HG03521 (cell line): ENCODE data around the gene WNT9B.

Source experiments
- ATAC-seq: cut with Tn5 transposase; IDR thresholded peaks from one replicate; pipeline ENCODE4 v1.9.1; 2021; ENCODE audit warnings: mild to moderate bottlenecking, moderate library complexity; ENCODE audit not compliant: unreplicated experiment

Gene WNT9B

DNA sequence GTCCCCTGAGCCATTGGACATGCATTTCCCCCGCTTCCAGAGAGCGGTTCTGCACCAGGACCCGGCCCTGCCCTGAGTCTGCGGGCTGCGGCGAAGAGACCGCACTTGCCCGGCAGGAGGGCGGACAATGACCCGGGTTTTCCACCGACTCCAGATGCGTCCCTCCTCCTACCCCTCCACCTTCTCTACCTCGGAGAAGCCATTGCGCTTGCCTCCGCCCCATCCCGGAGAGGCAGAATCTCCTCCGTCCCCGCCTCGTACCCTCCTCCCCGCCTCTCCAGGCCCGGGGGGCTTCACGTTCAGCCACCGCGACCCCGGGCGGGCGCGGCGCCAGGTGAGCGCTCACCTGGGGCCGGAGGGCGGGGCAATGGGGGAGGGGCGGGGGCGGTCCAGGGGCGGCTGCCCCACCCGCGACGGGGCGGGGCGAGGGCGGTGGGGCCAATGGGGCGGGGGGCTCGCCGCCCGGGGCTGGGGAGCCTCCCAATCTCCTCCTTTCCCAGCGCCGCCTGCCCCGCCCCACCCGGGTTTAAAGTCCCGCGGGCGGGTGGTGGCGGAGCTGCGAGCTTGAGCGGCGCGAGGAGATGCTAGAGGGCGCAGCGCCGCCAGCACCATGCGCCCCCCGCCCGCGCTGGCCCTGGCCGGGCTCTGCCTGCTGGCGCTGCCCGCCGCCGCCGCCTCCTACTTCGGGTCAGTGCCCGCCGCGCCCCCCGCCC lies at the start of gene WNT9B:
TSS of gene WNT9B (plus strand) at position 555 of the 713 bp plus-strand sequence. CDS start at position 611, 56 bp downstream.
- no peak for ATAC-seq

GRCh38 chr17:46802800-46803199 lies 48.6 kb upstream of the WNT9B start:
- ATAC-seq = no peak

GRCh38 chr17:46803544-46803943 lies 47.8 kb upstream of the WNT9B start:
- no peak for ATAC-seq

DNA sequence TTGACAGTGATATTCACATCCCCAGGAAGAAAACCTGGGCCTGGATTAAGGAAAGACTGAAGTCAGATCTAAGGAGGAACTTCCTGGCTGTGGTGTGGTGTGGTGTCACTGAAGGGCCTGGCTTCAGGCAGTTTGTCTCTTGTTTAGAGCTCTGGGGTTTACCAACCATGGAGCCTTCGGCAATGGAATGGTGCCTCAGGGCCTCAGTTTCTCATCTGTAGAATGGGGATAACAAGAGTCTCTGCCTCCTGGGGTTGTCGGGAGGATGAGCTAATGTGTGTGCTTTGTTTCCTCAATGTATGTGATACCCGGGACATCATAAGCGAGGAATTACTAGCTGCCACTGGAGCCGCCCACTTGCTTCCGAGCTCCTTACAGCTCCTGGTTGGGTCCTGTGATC lies 45.6 kb upstream of the WNT9B start:
- no peak for ATAC-seq

GRCh38 chr17:46809110-46809571 lies 42.2 kb upstream of the WNT9B start:
- no peak for ATAC-seq

DNA sequence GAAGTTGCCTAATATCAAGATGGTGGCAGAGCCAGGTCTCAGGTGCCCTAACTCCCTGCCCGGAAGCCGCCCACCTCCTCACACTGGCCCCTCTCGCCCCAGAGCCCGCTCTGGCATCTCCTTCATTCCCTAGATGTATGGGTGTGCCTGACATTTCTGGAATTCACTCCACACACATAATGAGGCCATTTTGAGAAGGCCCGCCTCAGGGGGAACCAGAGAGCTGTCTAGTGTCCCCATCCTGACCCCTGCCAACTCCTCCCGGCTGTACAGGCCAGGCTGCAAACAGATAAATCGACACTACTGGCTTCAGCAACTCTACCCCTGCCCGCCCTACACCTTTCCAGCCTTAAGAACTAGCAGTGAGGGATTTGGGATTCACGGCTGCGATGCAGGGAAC lies 40.5 kb upstream of the WNT9B start:
- no peak for ATAC-seq

GRCh38 chr17:46811978-46812583 lies 39.3 kb upstream of the WNT9B start:
- ATAC-seq = no peak

DNA sequence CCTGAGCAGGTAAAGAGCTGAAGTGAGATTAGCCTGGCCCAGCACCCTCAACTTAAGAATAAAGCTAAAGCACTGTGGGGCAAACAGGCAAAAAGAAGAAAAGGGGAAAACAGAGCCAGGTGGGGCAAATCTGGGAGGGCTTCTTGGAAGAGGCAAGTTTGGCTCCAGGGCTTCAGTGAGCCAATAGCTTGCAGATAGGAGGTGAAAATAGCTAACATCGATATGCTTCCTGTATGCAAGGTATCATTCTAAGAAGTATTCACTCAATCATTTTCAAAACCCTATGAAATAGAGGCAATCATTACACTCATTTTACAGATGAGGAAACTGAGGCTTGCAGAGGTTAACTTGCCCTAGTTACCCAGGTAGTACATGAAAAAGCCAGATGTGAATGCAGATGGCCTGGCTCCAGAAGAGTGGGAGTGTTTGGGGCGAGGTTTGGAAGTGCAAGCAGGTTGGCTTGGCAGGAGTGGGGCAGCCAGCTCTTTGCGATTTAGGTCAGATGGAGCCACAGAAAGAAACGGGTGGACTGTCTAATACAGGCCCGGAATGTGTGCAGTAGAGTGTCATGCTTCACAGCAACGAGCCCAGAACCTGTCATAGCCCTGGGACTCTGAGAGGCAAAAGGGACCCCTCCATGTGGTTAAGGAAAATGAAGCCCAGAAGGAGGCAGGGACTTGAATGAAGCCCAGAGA lies 38.6 kb upstream of the WNT9B start:
- no peak for ATAC-seq

DNA sequence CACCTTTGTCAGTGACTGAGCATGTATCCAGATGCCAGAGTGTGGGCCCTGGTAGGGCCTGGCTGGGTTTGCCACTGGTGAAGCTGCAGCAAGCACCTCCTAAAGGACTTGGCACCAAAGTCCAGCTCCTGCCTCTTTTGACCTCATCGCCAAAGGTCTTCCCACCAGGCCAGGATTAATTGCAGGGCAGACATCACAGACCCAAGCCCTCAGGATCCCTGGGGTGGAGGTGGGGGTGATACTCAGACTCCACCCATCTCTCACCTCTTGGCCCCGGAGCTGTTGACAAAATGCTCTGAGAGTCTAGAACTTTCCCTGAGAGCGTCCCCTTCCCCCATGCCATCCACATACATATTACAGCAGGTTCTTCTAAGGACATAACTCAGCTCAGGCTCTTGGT lies 37.5 kb upstream of the WNT9B start:
- ATAC-seq = no peak

DNA sequence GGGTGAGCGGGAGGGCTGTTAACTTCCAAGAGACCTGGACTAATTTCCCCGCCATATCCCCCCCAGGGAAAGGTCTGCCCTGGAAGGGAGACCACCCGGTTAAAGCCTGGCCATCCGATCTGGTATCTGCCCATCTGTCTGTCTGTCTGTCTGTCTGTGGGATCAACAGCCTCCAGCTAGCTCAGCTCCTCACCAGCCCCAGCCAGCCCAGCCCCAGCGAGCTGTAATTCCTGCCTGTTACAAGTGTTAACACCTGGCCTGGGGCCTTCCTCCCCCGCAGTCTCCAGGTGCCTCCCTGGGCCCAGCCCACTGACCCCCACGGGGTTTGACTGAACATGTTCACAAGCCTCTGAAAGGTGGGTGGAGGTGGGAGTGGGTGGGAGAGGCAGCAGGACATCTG lies 36.9 kb upstream of the WNT9B start:
- ATAC-seq = no peak

DNA sequence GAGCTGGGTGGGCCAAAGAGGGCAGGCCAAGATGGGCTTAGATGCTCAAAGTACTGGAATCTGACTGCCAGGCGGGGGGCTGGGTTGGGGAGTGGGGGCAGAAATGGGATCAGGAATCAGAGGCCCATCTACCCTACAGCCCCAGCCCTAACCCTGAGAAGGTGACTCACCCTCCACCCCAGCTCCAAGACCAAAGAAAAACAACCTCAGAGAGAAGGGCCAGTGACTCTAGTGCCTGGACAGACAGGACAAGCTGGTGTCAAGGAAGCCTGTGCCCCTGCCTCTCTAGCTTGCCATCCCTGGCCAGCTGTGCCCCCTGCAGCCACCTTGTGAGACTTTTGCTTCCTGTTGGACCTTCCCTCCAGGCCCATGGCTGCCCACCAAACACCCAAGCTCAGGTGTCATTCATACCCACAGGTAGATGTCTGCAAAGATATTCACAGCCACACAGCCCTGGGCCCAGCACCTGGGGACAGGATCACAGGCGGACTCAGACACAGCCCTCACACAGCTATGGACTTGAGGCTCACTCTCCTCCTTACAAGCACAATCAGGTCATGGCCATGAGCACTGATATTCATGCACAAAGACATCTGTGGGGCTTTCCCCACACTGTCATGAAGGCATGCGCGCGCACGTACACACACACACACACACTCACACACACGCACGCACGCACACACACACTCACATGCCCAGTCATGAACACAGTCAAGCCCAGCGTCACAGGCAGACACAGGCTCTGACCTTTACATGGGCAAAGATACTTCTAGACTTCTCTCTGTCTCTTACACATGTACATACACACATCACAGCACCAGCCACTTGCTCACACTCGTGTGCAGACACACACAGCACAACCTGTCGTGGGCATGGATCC lies 35.7 kb upstream of the WNT9B start:
- no peak for ATAC-seq

DNA sequence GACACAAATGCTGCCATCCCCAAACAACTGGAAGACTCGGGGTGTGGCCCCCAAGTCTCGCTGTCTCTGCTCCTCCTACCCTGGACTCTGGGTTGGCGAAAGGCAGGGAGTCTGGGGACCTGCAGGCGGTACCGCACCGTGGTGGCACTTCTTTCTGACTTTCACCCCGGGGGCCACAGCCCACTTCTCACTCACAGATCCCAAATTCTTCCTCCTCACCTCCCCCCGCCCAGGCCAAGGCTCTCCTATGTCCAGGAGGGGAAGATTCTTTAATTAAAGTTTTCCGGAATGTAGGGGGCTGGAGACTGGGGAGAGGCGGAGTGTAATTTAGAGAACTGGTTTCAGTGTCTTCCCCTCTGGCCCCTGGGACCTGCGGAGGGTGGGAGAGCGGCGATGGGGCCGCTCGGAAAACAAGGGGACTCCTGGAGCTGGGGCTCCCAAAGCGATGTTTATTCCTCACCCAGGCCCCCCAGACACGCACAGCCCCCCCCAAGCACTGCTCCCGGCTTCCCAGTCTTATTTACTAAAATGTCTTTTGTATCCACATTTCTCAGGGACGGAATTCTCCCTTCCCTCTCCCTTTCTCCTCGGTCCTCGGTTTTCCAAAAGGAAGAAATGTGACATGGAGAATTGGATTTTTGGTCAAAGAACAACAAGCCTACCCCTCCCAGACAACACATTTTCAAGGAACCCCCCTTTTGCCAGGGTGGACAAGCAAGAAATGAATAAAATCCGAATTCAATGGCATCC lies 34.1 kb upstream of the WNT9B start:
- no peak for ATAC-seq

- no peak for ATAC-seq
These were observed 33.5 kb upstream of the WNT9B start for GRCh38 chr17:46817901-46818209.

DNA sequence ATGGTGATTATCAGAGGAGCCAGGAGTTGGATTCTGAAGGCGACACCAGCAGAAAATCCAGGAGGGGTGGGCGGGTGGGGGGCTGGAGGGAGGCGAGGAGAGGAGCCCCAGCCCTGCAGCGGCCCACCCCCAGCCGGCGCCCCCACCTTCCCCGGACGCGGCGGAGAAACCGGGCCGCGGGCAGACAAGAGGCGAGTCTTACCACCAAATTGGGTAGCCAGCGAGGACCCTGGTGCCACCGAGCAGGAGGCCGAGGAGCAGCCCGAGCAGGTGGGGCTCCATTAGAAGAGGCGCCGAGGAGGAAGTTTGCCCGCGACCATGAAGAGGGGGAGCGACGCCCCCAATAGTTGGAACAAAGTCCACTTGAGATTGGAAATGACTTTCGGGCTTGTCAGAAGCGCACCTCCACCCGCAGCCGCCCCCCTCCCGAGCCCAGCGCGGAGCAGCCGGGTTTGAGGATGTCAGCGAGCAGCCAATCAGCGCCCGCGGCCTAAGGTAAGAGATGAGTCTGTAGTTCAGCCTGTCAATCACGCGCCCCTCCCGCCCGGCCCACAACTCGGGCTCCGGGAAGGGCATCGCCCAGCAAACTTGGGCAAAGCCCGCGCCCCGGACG lies 33.0 kb upstream of the WNT9B start, which contains the start of gene WNT3:
TSS of gene WNT3 (minus strand) at position 377 of the 613 bp plus-strand sequence. CDS start at position 282, 95 bp downstream.
- no peak for ATAC-seq

- ATAC-seq = no peak
These were observed 32.2 kb upstream of the WNT9B start for GRCh38 chr17:46818929-46819859.

DNA sequence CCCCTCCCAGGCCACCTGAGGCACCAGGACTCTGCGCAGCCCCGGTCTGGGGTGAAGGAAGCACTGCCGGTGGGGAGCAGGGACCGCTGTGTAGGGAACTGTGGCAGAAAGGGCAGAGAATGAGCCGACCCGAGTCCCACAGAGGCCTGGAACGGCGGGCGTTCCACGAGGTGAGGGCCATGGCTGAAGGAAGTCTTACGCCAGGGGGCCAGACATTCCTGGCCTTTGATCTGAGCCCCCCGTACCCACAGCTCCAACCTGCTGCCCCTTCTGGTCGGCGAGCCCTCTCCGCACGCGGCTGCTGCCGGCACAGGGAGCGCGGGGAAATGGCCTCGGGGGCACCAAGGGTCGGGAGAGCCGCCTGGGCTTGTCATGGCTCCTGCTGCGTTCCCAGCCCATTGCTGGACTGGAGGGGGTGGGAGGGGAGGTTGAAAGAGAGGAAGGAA lies 31.5 kb upstream of the WNT9B start:
- no peak for ATAC-seq

- no peak for ATAC-seq
These were observed 30.6 kb upstream of the WNT9B start for GRCh38 chr17:46820592-46821450.
